ENCODE data around the gene RMDN2.

GRCh38 chr2:37984589-37984988 lies 59.5 kb downstream of the RMDN2 start:
- TF ChIP-seq EZH2 (IDR thresholded peaks at IDR 0.05; ENCODE audit: borderline replicate concordance, low read length) (no peak), CTCF (IDR thresholded peaks at IDR 0.05; ENCODE audit: low read length) (no peak)
